ENCODE data around the gene MCTP2. TPM values are rescaled to one million over a fixed set of nuclear protein-coding genes. Genes with fewer than 3 reads are reported as not detected.

The MCTP2 gene
- total RNA-seq, 1 experiment from 2014 or later: 10.1 TPM

GRCh38 chr15:94274745-94275144, 43.4 kb downstream of the MCTP2 start:
- DNase-seq: no peak
- no peaks in the 10 kb centered on the region for H3K36me3 ChIP-seq
- H3K27me3 ChIP-seq: no peaks in the 10 kb centered on the region
- no peak overlapping the region for H3K4me3 ChIP-seq
- H3K9me3 ChIP-seq: no peaks in the 10 kb centered on the region

GRCh38 chr15:94277485-94277884, 46.1 kb downstream of the MCTP2 start:
- no peaks in the 10 kb centered on the region; the same call in 1 of the 2 replicates for H3K9me3 ChIP-seq
- H3K4me3 ChIP-seq: no peak overlapping the region
- no peaks in the 10 kb centered on the region for H3K27me3 ChIP-seq
- no peaks in the 10 kb centered on the region for H3K36me3 ChIP-seq
- DNase-seq: no peak

DNA sequence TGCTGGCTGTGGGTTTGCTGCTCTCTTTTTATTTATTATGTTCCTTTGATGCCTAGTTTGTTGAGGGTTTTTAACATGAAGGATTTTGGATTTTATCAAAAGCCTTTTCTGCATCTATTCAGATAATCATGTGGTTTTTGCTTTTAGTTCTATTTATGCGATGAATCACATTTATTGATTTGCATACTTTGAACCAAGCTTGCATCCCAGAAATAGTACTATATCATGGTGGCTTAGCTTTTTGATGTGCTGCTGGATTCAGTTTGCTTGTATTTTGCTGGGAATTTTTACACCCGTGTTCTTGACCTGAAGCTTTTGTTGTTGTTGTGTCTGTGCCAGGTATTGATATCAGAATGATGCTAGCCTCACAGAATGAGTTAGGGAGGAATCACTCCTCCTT, 48.4 kb downstream of the MCTP2 start:
- Histone ChIP-seq H3K36me3 (no peaks in the 10 kb centered on the region), H3K4me3 (no peak overlapping the region), H3K9me3 (no peaks in the 10 kb centered on the region; the same call in 1 of the 2 replicates), H3K27me3 (no peaks in the 10 kb centered on the region)
- DNase-seq: no peak

DNA sequence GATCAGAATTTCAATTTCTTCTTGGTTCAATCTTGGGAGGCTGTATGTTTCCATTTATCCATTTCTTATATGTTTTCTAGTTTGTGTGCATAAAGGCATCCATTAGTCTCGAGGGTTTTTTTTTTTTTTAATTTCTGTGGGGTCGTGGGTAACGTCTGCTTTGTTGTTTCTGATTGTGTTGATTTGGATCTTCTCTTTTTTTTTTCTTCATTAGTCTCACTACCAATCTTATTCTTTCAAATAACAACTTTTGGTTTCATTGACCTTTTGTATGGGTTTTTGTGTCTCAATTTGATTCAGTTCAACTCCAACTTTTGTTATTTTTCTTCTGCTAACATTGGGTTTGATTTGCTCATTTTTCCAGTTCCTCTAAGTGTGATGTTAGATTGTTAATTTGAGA, 48.9 kb downstream of the MCTP2 start:
- Histone ChIP-seq H3K4me3 (no peak overlapping the region), H3K27me3 (no peaks in the 10 kb centered on the region), H3K9me3 (no peaks in the 10 kb centered on the region; the same call in 1 of the 2 replicates), H3K36me3 (no peaks in the 10 kb centered on the region)
- DNase-seq: no peak

DNA sequence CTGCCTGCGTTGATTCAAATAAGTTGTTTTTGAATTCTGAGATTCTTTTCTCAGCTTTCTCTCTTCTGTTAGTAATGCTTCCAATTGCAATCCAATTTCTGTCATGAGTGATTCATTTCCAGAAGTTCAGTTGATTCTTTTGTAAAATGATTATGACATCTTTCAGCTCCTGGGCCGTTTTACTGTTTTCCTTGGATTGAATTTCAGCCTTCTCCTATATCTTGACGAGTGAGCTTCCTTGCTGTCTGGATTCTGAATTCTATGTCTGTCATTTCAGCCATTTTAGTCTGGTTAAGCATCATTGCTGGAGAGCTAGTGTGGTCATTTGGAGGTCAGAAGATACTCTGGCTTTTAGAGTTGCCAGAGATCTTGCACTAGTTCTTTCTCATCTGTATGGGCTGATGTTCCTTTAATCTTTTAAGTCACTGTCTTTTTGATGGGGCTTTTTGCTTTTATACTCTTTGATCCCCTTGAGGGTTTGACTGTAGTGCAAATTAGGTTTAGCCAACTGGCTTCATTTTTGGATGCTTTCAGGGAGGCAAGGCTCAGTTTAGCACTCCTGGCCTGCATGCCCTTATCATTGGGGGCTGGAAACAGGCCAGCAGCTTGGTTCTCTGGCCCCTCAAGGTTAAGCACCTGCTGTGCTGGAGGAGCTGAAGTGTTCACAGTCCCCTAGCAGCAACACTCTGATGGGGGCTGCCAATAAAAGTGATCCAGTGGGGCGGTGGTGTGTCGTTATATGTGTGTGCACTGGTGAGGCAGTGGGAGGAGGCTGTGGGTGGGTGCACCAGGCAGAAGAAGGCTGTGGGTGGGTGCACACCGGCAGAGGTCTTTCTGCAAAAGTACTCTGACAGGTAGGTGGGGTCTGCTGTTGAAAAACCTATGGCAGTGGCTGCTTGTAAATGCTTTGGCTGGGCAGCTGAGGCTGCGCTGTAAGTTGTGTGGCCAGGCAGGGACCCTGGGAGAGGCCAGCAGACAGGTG, 51.2 kb downstream of the MCTP2 start:
- Histone ChIP-seq H3K9me3 (no peaks in the 10 kb centered on the region; the same call in 1 of the 2 replicates), H3K4me3 (no peak overlapping the region), H3K27me3 (no peaks in the 10 kb centered on the region), H3K36me3 (no peaks in the 10 kb centered on the region)
- no peak for DNase-seq

DNA sequence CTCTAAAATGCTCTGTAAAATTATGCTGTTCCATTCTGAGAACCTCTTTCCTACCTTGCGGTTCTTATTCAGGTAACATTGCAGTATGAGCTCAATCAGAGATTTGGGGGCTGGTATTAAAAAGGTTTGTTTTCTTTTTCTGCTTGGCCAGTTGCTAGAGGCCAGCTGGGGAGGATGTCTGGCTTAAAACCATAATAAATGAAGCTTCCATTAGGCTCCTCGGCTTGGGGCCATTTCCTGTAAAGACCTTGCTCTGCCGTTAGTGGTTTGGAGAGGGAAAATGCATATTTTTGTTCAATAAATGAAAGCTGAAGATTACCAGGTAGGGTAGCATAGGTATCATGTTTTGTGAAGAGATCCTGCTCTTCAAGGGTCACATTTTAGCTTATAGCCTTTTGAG, 55.2 kb downstream of the MCTP2 start:
- Histone ChIP-seq H3K27me3 (no peaks in the 10 kb centered on the region), H3K4me3 (no peak overlapping the region), H3K36me3 (no peaks in the 10 kb centered on the region), H3K9me3 (peaks cover 6% of the 10 kb centered on the region)
- peak; percentile 39 for DNase-seq

GRCh38 chr15:94287794-94288246, 56.5 kb downstream of the MCTP2 start:
- Histone ChIP-seq H3K36me3 (no peaks in the 10 kb centered on the region), H3K4me3 (no peak overlapping the region), H3K27me3 (no peaks in the 10 kb centered on the region), H3K9me3 (peaks cover 6% of the 10 kb centered on the region; the same call in 1 of the 2 replicates)
- no peak for DNase-seq

- Histone ChIP-seq H3K27me3 (no peaks in the 10 kb centered on the region), H3K36me3 (no peaks in the 10 kb centered on the region), H3K9me3 (peaks cover 6% of the 10 kb centered on the region; the same call in 1 of the 2 replicates), H3K4me3 (no peak overlapping the region)
- DNase-seq: no peak
These were observed 59.4 kb downstream of the MCTP2 start for GRCh38 chr15:94290730-94291129.

DNA sequence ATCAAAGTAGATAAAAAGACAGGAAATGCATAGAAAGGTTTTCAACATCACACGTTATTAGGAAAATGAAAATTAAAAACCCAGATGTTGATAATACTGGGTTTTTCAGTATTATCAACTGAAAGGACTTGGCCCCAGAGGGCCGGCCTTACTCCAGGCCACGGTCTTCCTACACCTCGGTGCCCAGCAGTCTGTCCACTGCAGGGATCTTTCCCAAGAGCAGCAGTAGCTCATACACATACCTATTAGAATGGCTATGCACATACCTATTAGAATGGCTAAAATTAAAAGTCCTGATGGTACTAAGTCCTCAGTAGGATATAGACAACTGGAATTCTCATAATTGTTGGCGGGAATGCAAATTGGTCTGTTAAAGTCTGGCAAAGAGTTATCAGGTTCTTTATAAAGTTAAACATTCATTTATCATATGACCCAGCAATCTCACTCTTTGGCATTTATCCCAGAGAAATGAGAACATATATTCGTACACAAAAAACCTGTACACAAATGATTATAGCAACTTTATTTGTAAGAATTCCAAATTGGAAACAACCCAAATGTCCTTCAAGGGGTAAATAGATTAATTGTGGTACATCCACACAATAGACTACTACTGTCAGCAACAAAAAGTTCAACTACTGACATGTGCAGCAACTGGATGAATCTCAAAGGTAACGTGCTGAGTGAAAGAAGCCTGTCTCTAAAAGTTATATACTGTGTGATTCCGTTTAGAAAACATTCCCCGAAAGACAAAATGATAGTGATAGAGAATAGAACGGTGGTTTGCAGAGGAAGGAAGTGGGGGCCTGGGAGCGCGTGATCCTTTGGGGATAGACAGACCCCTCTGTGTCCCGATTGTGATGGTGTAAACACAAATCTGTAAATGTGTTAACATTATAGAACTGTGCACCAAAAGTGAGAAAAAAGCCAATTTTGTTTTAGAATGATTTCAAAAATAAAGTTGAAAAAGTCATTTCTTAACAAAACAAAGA, 62.3 kb downstream of the MCTP2 start:
- Histone ChIP-seq H3K27me3 (no peaks in the 10 kb centered on the region), H3K4me3 (no peak overlapping the region), H3K36me3 (no peaks in the 10 kb centered on the region), H3K9me3 (peaks cover 6% of the 10 kb centered on the region; the same call in 1 of the 2 replicates)
- DNase-seq: no peak

DNA sequence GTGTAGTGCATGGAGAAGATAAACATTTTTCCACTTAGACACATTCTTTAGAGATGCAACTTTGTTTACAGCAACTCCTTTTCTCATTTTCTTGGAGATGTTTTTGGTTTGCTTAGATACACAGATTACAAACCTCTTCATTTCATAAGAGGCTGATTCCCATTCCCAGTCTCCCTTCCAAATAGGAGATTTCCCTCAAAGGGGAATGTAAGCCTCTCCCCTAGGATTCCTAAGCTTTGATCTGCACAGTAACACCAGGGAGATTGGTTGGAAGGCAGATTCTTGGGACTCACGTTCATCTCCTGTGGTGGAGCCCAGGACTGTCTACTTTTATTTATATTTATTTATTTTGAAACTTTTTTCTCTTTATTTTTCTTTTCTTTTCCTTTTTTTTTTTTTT, 63.2 kb downstream of the MCTP2 start:
- Histone ChIP-seq H3K36me3 (no peaks in the 10 kb centered on the region), H3K9me3 (peaks cover 6% of the 10 kb centered on the region; the same call in 1 of the 2 replicates), H3K27me3 (no peaks in the 10 kb centered on the region), H3K4me3 (no peak overlapping the region)
- no peak for DNase-seq

- DNase-seq: no peak
- H3K9me3 ChIP-seq: peaks cover 5% of the 10 kb centered on the region; the same call in 1 of the 2 replicates
- H3K27me3 ChIP-seq: no peaks in the 10 kb centered on the region
- no peaks in the 10 kb centered on the region for H3K36me3 ChIP-seq
- H3K4me3 ChIP-seq: no peak overlapping the region
These were observed 63.9 kb downstream of the MCTP2 start for GRCh38 chr15:94295275-94295674.

DNA sequence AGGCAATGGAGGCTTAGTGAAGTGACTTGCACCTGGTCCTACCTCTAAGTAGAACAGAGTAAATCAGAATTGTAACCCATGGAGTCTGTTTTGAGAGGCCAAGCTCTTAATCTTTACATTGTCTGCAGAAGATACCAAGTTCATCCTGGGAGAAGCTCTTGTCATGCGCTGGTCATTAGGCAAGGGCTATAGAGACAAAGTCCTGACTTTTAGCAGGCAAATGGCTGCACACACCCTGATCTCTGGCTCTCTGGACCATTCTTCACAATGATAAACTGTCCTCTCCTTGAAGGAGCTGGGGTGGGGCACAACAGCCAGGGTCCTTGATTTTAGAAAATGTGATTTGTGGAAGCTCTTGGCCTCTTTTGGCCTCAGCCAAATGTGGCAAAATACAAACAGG, 65.4 kb downstream of the MCTP2 start:
- no peaks in the 10 kb centered on the region for H3K27me3 ChIP-seq
- no peak for DNase-seq
- H3K9me3 ChIP-seq: no peaks in the 10 kb centered on the region
- no peak overlapping the region for H3K4me3 ChIP-seq
- H3K36me3 ChIP-seq: no peaks in the 10 kb centered on the region

- Histone ChIP-seq H3K36me3 (no peaks in the 10 kb centered on the region), H3K27me3 (no peaks in the 10 kb centered on the region), H3K9me3 (no peaks in the 10 kb centered on the region), H3K4me3 (no peak overlapping the region)
- DNase-seq: no peak
These were observed 66.2 kb downstream of the MCTP2 start for GRCh38 chr15:94297558-94297957.

DNA sequence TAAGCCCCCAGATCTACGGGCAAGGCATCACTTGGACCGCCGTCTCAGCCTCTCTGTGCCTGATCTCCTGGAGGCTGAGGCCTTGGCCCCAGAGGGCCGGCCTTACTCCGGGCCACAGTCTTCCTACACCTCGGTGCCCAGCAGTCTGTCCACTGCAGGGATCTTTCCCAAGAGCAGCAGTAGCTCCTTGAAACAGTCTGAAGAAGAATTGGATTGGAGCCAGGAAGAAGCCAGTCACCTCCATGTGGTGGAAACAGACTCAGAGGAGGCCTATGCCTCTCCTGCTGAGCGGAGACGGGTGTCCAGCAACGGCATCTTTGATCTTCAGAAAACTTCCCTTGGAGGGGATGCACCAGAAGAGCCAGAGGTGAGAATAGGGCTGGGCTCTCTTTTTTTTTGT, 67.0 kb downstream of the MCTP2 start:
- H3K27me3 ChIP-seq: no peaks in the 10 kb centered on the region
- no peaks in the 10 kb centered on the region for H3K9me3 ChIP-seq
- DNase-seq: no peak
- no peaks in the 10 kb centered on the region; the same call in 1 of the 2 replicates for H3K36me3 ChIP-seq
- no peak overlapping the region for H3K4me3 ChIP-seq

GRCh38 chr15:94300612-94301011, 69.3 kb downstream of the MCTP2 start:
- DNase-seq: peak; percentile 15
- Histone ChIP-seq H3K36me3 (no peaks in the 10 kb centered on the region; the same call in 1 of the 2 replicates), H3K4me3 (no peak overlapping the region), H3K27me3 (no peaks in the 10 kb centered on the region), H3K9me3 (no peaks in the 10 kb centered on the region; the same call in 1 of the 2 replicates)

DNA sequence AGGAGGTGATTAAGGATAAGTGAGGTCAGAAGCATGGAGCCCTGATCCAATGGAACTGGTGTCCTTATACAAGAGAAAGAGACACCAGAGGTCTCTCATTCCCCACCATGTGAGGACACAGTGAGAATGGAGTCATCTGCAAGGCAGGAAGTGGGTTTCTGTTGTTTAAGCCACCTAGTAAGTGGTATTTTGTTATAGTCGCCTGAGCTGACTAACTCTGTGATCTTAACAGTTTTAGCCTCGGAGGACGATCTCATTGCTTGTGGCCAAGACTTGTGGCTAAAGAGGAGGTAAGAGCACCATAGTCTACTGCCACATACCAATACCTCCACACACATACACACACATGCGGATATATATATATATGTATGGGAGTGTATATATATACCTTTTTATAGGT, 73.8 kb downstream of the MCTP2 start:
- peaks cover 3% of the 10 kb centered on the region; the same call in 1 of the 2 replicates for H3K9me3 ChIP-seq
- H3K27me3 ChIP-seq: no peaks in the 10 kb centered on the region
- no peak overlapping the region for H3K4me3 ChIP-seq
- no peaks in the 10 kb centered on the region; the same call in none of the 2 replicates for H3K36me3 ChIP-seq
- DNase-seq: no peak
